WTC11 (cell line): ENCODE measurements around the gene LGALS8.

Experiments used
- CTCF ChIP-seq: fragments of 200-600 bp; IDR thresholded peaks from 2 replicates; pipeline ENCODE4 v1.8.0; 2022; ENCODE audit warnings: antibody characterized with exemption
- ETV6 ChIP-seq: sonication (generic); formaldehyde crosslinking; IDR thresholded peaks from 2 replicates; pipeline ENCODE4 v1.8.1; 2022; ENCODE audit warnings: mild to moderate bottlenecking, missing genetic modification reagents
- FOXJ3 ChIP-seq: sonication (generic); formaldehyde crosslinking; IDR thresholded peaks from 2 replicates; pipeline ENCODE4 v1.9.0; 2021; ENCODE audit warnings: missing genetic modification reagents, mild to moderate bottlenecking, borderline replicate concordance
- FOXK1 ChIP-seq: sonication (generic); formaldehyde crosslinking; IDR thresholded peaks from 2 replicates; pipeline ENCODE4 v1.8.0; 2022; ENCODE audit warnings: mild to moderate bottlenecking, moderate library complexity, missing genetic modification reagents
- IRF2 ChIP-seq: sonication (generic); formaldehyde crosslinking; IDR thresholded peaks from 2 replicates; pipeline ENCODE4 v1.8.0; 2022; ENCODE audit warnings: low read depth, missing genetic modification reagents, borderline replicate concordance
- NFE2L1 ChIP-seq: sonication (generic); formaldehyde crosslinking; IDR thresholded peaks from 2 replicates; pipeline ENCODE4 v1.8.1; 2023; ENCODE audit warnings: missing genetic modification reagents
- NFYB ChIP-seq: sonication (generic); formaldehyde crosslinking; conservative IDR thresholded peaks from 2 replicates; pipeline ENCODE4 v1.8.0; 2022; ENCODE audit warnings: low read depth, missing genetic modification reagents
- SOX15 ChIP-seq: fragments of 250-450 bp; sonication (Bioruptor Pico); IDR thresholded peaks from 2 replicates; pipeline ENCODE4 v1.9.0; 2021; ENCODE audit warnings: mild to moderate bottlenecking
- ZNF532 ChIP-seq: fragments of 250-450 bp; sonication (Bioruptor Pico); IDR thresholded peaks from 2 replicates; pipeline ENCODE4 v1.9.0; 2021; ENCODE audit warnings: mild to moderate bottlenecking, borderline replicate concordance
- TF ChIP-seq, protein P1 (sequence below): sonication (generic); formaldehyde crosslinking; conservative IDR thresholded peaks from 2 replicates; pipeline ENCODE4 v1.8.1; 2023; ENCODE audit warnings: mild to moderate bottlenecking, low read depth, missing genetic modification reagents, moderate library complexity

DNA sequence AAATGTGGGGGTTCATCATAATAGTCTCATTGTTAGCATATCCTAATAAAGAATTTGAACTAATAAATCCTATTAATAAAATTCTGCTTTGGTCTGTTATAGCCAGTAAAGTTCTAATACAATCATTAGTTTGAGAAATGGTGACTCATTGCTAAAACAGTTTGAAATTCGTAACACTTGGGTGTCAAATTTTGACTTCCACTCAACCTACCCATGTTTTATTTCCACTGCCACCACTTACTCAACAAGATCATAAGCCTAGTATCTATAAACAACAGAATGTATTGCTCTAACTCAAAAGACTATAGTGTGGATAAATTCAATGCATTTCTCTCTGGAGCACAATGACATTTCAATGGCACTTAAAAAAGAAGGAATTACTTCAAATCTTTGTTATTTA, 29.1 kb downstream of the LGALS8 start:
- TF ChIP-seq FOXK1 (no peak), CTCF (no peak), IRF2 (CRISPR knock-in tag) (no peak), ZNF532 (CRISPR knock-in tag) (no peak), ETV6 (no peak), FOXJ3 (no peak), NFE2L1 (no peak), SOX15 (CRISPR knock-in tag) (no peak), NFYB (CRISPR knock-in tag) (no peak)
- TF ChIP-seq, protein P1, sequence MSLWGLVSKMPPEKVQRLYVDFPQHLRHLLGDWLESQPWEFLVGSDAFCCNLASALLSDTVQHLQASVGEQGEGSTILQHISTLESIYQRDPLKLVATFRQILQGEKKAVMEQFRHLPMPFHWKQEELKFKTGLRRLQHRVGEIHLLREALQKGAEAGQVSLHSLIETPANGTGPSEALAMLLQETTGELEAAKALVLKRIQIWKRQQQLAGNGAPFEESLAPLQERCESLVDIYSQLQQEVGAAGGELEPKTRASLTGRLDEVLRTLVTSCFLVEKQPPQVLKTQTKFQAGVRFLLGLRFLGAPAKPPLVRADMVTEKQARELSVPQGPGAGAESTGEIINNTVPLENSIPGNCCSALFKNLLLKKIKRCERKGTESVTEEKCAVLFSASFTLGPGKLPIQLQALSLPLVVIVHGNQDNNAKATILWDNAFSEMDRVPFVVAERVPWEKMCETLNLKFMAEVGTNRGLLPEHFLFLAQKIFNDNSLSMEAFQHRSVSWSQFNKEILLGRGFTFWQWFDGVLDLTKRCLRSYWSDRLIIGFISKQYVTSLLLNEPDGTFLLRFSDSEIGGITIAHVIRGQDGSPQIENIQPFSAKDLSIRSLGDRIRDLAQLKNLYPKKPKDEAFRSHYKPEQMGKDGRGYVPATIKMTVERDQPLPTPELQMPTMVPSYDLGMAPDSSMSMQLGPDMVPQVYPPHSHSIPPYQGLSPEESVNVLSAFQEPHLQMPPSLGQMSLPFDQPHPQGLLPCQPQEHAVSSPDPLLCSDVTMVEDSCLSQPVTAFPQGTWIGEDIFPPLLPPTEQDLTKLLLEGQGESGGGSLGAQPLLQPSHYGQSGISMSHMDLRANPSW (CRISPR knock-in tag): no peak
